Femur (tissue), 1 donor: Measurements from ENCODE around the gene POU3F1.
"Not testable (repeated sequence)": the region's sequence is repeated elsewhere in the genome, so short reads cannot be mapped to it uniquely, and the experiment has no call there.

ENCODE experiments used
- DNase-seq: peaks from one replicate; pipeline ENCODE4 v3.0.0-alpha.2; 2017

Gene POU3F1

GRCh38 chr1:38046884-38047602 is 450 bp upstream of the POU3F1 start:
- DNase-seq, result peak; percentile 92

- no peak for DNase-seq
These were observed 926 bp downstream of the POU3F1 start for GRCh38 chr1:38045401-38046332.

GRCh38 chr1:38044221-38045215 is 2.1 kb downstream of the POU3F1 start:
- no peak for DNase-seq

- no peak for DNase-seq
These were observed 3.4 kb downstream of the POU3F1 start for GRCh38 chr1:38043036-38043747.

GRCh38 chr1:38041936-38042834 is 4.4 kb downstream of the POU3F1 start:
- no peak for DNase-seq

GRCh38 chr1:38039331-38040088 is 7.1 kb downstream of the POU3F1 start:
- DNase-seq, result no peak

GRCh38 chr1:38038861-38039260 is 7.7 kb downstream of the POU3F1 start:
- DNase-seq, result no peak

- DNase-seq, result no peak
These were observed 9.2 kb downstream of the POU3F1 start for GRCh38 chr1:38037221-38037939.

- DNase-seq, result no peak
These were observed 11.7 kb downstream of the POU3F1 start for GRCh38 chr1:38034871-38035270.

- DNase-seq, result not testable (repeated sequence)
These were observed 13.6 kb downstream of the POU3F1 start for GRCh38 chr1:38032992-38033391.

- DNase-seq, result no peak
These were observed 15.1 kb downstream of the POU3F1 start for GRCh38 chr1:38031513-38031866.

- no peak for DNase-seq
These were observed 15.7 kb downstream of the POU3F1 start for GRCh38 chr1:38030596-38031512.

GRCh38 chr1:38029685-38030511 is 16.7 kb downstream of the POU3F1 start:
- DNase-seq, result peak; percentile 55

- DNase-seq, result peak; percentile 50
These were observed 17.4 kb downstream of the POU3F1 start for GRCh38 chr1:38029081-38029681.

- no peak for DNase-seq
These were observed 17.9 kb downstream of the POU3F1 start for GRCh38 chr1:38028671-38029070.

- DNase-seq, result no peak
These were observed 18.4 kb downstream of the POU3F1 start for GRCh38 chr1:38028105-38028591.
